BE2C (cell line): ENCODE data around the gene F9.
"Not testable (repeated sequence)": the region's sequence is repeated elsewhere in the genome, so short reads cannot be mapped to it uniquely, and the experiment has no call there.

Experiments
- DNase-seq: peaks from one replicate; pipeline ENCODE4 v3.0.0-alpha.2; 2020
- H3K27me3 ChIP-seq: fragments of 250-450 bp; sonication (Bioruptor Pico); 2 replicates; pipeline ENCODE4 v1.5.1; 2020; ENCODE audit warnings: mild to moderate bottlenecking
- H3K36me3 ChIP-seq: fragments of 250-450 bp; sonication (Bioruptor Pico); 2 replicates; pipeline ENCODE4 v1.5.1; 2020; ENCODE audit warnings: mild to moderate bottlenecking
- H3K4me1 ChIP-seq: fragments of 250-450 bp; sonication (Bioruptor Pico); 2 replicates; pipeline ENCODE4 v1.5.1; 2020
- H3K4me3 ChIP-seq: 2 replicates; pipeline ENCODE4 v1.5.1; 2011; ENCODE audit warnings: low read depth, low read length
- H3K9me3 ChIP-seq: fragments of 250-450 bp; sonication (Bioruptor Pico); 2 replicates; pipeline ENCODE4 v1.5.1; 2020
- CTCF ChIP-seq: IDR thresholded peaks from 2 replicates; pipeline ENCODE4 v1.5.1; 2012; ENCODE audit warnings: mild to moderate bottlenecking, low read depth, low read length

F9 gene

DNA sequence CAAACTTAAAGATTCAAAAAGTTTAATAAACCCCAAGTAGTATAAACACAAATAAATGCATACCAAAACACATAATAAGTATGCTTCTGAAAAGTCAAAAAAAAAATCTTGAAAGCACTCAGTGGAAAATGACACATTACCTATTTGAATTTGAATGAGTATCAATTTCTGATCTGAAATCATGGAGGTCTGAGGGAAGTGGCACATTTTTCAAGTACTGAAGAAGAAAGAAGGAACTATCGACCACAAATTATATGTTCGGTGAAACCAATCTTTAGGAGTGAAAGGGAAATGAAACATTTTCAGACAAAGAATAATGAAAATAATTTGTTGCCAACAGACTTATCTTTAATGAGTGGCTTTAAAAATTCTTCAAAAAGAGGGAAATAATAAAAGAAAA lies 12.1 kb upstream of the F9 start:
- no peak for TF ChIP-seq CTCF
- no peaks in the 10 kb centered on the region for H3K27me3 ChIP-seq
- no peak overlapping the region for H3K4me3 ChIP-seq
- DNase-seq, result no peak
- no peaks in the 10 kb centered on the region for H3K4me1 ChIP-seq
- H3K36me3 ChIP-seq, result no peaks in the 10 kb centered on the region
- H3K9me3 ChIP-seq, result no peaks in the 10 kb centered on the region

GRCh38 chrX:139528829-139529228 lies 1.7 kb upstream of the F9 start:
- not testable (repeated sequence) for H3K4me3 ChIP-seq, H3K9me3 ChIP-seq, H3K4me1 ChIP-seq, H3K36me3 ChIP-seq, H3K27me3 ChIP-seq, DNase-seq

- H3K27me3 ChIP-seq, result no peaks in the 10 kb centered on the region
- DNase-seq, result no peak
- no peak for TF ChIP-seq CTCF
- H3K4me3 ChIP-seq, result no peak overlapping the region
- no peaks in the 10 kb centered on the region for H3K9me3 ChIP-seq
- H3K36me3 ChIP-seq, result no peaks in the 10 kb centered on the region
- no peaks in the 10 kb centered on the region for H3K4me1 ChIP-seq
Measured at GRCh38 chrX:139532834-139533233, 2.3 kb downstream of the F9 start.

DNA sequence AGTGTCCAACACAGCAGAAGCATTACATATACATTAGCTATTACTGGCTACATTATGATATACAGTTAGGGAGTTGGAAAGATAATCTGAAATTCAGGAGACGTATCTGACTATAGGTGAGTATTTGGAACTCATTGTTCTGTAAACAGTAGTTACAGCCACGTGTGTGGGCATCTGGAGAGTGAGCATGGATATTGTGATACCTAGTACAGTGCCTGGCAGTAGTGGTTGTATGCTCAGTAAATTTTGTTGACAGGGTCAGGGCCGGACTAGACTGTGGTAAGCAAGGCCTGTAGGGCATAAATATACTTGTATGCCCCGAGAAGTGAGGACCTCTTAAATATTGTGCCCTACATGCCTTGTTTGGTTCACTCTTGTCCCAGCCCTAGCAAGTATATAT lies 2.9 kb downstream of the F9 start:
- Histone ChIP-seq H3K27me3 (no peaks in the 10 kb centered on the region), H3K9me3 (no peaks in the 10 kb centered on the region), H3K36me3 (no peaks in the 10 kb centered on the region), H3K4me3 (no peak overlapping the region), H3K4me1 (no peaks in the 10 kb centered on the region)
- DNase-seq, result no peak
- no peak for TF ChIP-seq CTCF

DNA sequence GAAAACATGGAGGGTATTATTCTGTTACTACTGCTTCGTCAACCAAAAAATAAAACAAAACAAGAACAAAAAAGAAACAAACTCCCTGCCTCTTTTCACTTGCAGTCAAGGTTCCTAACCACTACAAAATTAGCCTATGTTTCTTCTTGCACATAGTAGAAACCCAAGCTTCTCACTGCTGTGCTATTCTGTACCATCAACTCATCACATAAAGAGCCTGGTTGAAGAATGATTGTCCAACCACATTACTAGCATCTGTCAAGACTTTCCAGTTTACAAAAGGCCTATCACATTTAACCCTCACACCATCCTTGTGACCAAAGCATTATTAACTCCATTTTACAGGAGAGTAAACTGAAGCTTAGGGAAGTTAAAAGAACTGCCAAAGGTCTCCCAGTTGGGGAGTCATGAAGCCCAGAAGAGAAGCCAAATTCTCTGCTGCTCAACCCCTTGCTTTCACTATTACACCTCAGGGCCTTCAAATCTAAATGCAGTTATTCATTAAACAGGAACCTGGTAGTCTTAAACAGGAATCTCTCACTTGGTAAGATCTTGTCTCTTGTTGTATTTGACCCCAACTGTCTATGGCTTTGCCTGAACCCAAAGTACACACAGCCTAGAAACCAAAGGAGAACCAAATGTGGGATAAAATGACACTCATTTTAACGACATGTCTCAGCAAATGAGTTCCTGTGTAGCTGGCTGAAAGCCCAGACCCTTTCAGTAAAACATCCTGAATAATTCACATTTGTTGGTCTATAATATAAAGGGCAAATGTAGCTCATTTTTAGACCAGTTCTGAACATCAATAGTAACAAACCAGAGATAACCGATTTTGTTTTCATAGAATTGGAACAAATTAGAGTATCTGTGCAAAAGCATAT lies 8.6 kb downstream of the F9 start:
- DNase-seq, result no peak
- no peaks in the 10 kb centered on the region for H3K27me3 ChIP-seq
- no peaks in the 10 kb centered on the region for H3K9me3 ChIP-seq
- no peaks in the 10 kb centered on the region for H3K36me3 ChIP-seq
- no peak overlapping the region for H3K4me3 ChIP-seq
- TF ChIP-seq CTCF, result no peak
- H3K4me1 ChIP-seq, result no peaks in the 10 kb centered on the region

GRCh38 chrX:139542652-139543051 lies 12.1 kb downstream of the F9 start:
- Histone ChIP-seq H3K9me3 (no peaks in the 10 kb centered on the region), H3K4me1 (no peaks in the 10 kb centered on the region), H3K36me3 (no peaks in the 10 kb centered on the region), H3K4me3 (no peak overlapping the region), H3K27me3 (no peaks in the 10 kb centered on the region)
- TF ChIP-seq CTCF, result no peak
- DNase-seq, result no peak

GRCh38 chrX:139543920-139544319 lies 13.4 kb downstream of the F9 start:
- no peak for DNase-seq
- no peaks in the 10 kb centered on the region for H3K4me1 ChIP-seq
- H3K36me3 ChIP-seq, result no peaks in the 10 kb centered on the region
- H3K27me3 ChIP-seq, result no peaks in the 10 kb centered on the region
- no peaks in the 10 kb centered on the region for H3K9me3 ChIP-seq
- no peak overlapping the region for H3K4me3 ChIP-seq
- no peak for TF ChIP-seq CTCF
